ENCODE measurements around the gene SLC35F6.

Gene SLC35F6, protein sequence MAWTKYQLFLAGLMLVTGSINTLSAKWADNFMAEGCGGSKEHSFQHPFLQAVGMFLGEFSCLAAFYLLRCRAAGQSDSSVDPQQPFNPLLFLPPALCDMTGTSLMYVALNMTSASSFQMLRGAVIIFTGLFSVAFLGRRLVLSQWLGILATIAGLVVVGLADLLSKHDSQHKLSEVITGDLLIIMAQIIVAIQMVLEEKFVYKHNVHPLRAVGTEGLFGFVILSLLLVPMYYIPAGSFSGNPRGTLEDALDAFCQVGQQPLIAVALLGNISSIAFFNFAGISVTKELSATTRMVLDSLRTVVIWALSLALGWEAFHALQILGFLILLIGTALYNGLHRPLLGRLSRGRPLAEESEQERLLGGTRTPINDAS

DNA sequence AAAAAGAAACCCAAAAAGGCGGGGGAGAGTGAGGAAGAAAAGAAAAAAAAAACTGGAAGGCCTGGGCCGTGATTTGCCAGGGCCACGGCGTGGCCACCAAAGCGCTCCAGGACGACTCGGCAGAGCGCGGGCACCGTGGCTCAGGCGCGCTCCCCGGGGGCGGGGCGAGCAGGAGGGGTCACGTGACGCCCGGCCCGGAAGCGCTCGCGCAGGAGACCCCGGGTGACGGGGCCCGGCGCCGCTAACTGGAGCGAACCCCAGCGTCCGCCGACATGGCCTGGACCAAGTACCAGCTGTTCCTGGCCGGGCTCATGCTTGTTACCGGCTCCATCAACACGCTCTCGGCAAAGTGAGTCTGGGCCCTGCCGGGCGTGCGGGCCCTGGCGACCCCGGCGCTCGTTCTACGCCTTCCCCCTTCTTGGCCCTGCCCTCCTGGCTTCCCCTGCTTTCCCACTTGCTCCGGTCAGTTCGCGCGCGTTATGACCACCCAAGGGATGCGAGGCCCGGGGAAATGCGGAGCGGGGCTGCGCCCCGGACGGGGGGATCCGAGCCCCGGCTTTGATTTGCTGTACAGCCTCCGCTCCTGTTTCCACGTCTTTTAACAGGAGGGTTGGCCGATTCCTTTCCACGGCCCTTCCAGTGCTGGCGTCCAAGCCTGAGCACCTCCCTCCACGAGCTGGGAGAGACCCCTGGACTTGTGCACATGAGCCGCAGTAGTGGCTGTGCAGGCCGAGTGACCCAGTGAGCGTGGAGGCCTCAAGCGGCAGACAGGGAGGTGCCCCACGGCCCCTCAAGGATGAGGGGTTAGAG, at the start of gene SLC35F6:
SLC35F6 (plus strand) TSS at position 207 of the 810 bp plus-strand sequence; CDS start at position 273, 66 bp downstream.
- FAIRE-seq, result no peak

DNA sequence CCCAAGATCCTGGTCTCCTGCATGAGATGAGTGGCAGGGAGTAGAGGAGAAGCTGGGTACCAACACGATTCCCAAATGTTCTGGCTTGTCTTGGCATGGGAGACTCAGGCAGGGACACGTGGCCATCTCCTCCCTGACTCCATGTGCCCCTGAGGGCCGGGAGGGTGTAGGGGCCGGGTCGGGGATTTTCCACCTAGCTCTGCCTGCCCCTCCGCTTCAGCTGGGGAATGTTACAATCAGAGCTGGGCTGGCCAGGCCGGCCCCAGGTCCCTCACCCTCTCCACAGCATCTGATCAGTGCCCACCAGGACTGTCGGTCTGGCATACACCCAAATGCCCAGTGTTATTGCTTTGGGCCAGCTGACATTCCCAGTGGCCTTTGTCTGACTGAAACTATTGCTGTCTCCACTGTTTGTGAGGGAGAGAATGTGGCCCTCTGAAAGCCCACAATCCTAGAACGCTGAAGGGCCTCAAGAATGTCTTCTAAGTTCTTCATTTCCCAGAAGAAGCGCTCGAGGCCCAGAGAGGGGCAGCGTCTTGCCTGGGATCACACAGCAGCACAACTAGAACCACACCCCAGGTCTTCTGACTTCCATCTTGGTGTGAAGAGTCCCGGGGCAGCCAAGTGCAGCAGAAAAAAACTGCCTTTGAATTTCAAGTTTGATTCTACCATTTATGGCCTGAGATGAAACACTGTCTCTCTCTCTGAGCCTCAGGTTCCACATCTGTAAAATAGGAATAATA, 48.4 kb upstream of the SLC35F6 start:
- no peak for FAIRE-seq

DNA sequence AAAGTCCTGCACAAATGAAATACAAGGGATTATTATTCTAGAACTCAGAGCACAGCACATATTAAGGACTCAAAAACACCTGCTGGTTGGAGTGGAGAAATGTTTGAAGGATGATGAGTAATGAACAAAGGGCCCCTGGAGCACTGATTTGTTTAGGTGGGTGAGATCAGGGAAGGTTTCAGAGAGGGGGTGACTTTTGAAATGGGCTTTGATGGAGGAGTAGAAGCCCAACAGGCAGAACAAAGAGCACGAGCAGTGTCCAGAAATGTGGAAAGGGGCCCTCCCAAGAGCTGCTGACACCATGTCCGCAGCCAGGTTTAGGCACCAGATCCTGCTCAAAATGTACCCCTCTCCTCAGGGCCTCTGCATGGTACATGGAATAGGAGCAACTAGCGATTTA, 47.7 kb upstream of the SLC35F6 start:
- FAIRE-seq, result no peak

DNA sequence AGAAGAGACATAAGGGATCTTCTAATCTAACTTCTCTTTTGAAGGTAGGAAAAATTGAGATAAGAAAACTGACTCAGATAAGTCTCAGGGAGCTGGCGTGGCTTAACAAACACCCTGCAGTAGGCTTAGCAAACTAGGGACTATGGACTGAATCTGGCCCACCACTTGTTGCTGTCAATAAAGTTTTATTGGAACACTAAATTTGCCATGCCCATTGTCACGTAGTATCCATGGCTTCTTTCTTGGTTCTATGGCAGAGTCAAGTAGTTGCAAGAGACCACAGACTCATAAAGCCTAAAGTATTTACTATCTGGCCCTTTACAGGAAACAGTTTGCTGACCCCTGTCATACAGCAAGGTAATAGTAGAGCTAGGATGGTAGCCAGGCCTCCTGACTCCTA, 47.3 kb upstream of the SLC35F6 start:
- FAIRE-seq, result no peak

DNA sequence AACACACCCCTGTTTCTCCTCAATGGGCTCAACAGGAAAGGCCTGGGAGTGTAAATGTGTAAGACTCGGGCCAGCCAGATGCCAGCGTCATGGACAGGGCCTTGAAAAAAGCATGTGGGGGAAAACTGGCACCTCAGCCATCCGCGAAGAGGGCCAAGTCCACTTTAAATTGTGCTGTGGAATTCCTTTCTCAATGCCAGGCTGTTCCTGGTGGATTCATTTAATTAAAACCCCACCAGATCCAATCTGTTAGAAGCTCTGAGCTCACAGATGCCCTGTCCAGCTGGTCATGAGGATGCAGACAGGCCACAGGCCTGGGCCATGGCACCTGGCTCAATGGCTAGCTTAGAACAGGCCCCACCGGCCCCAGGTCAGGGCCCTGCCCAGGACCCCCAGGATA, 46.7 kb upstream of the SLC35F6 start:
- no peak for FAIRE-seq

DNA sequence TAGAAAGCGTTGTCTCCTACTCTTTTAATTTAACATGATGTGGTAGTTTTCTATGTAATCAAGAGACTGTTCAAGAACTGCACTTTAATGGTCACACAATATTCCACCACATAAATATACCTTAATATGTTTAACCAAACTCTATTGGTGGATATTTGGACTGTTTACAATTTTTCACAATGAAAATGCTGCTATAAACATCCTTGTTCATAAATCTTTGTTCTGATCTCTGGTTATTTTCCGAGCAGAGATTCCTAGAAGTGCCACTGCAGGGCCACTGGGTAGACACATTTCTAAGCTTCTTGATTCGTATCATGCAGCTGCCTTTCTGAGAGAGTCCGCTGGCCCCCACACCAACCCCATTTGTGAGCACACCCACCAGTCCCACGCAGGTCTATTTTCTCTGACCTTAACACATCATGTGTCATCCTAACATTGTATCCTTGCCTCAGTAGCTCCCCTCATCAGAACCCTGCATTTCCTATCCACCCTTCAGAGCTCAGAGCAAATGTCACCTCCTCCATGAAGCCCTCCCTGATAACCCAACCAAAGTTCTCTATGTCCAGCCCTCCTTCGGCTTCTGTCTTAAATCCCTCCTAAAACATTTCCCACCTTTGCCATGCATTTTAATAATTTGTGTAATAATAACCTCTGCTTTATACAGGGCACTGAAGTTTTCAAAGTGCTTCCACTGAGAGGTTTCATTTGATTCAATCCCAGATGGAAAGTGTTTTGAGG, 45.0 kb upstream of the SLC35F6 start:
- no peak for FAIRE-seq

DNA sequence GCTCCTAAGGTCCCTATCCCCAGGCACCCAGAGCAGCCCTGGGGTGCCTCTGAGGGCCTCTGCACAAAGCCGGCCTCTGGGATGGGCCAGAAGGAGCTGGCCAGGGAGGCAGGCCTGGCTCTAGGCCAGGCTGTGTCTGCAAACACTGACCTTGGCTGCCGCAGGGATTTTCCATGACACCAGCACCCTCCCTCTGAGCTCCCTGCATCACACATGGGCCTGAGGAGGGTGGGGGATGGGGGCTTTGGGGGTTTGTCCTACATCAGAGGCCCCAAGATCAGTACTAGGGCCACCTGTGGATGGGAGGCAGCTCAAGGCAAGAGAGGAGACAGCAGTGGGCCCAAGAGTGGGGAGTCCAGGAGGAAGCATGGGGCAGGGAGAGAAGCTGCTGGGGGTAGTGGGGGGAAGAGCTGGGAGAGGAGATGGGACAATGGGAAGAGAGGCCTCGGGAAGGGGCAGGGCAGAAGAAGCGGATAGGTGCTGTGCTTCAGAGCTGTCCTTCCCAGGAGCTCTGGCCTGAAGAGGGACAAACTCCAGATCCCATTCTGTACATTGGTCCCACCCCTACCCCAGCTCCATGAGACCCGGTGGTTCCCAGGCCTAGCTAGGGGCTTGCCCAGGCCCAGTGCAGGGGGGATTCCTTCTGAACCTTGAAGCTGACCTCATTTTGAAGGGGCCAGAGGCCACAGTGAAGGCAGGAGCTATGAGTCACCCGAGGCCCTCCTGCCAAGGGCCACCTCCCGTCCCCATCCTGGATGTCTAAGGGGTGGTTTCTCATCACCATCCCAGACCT, 43.6 kb upstream of the SLC35F6 start:
- no peak for FAIRE-seq

DNA sequence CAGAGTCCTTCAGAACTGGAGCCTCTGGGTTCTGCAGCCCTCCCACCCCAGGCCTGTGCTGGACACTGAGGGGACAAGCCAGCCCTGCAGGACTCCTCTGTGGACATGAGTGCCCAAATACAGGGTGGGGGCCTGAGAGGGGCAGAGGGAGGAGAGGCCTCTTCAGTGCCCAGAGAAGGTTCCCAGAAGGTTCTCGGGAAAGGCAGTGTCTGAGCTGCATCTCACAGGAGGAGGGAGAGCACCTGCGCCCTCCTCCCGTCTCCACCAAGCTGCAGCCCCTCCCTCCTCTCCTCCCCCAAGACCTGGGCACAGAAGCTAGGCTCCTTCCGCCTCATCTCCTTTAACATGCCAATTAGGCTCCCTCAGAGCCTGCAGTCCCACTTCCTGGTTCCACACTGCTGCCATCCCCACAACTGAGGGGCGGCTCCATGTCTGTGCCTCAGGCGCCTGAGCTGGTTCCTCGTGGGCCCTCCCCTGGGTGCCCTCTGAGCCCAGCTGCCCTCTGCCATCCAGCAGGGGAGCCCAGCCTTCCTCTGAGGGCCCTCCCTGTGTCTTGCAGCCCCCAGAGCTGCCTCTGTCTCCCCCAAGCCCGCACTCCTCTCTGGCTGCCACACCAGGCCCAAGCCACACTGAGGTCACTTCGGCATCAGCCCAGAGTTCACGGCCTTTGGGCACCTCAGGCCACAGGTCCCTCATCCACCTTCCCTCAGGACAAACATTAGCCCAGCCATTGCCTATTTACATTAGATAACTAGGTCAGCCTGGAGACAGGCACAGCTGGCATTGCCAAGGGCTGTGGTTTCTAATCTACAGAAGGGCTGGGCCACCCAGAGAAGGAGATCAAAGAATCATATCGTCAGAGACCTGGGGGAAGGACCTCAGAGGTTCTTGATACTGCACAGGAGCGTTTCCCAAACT, 42.7 kb upstream of the SLC35F6 start:
- FAIRE-seq, result no peak

DNA sequence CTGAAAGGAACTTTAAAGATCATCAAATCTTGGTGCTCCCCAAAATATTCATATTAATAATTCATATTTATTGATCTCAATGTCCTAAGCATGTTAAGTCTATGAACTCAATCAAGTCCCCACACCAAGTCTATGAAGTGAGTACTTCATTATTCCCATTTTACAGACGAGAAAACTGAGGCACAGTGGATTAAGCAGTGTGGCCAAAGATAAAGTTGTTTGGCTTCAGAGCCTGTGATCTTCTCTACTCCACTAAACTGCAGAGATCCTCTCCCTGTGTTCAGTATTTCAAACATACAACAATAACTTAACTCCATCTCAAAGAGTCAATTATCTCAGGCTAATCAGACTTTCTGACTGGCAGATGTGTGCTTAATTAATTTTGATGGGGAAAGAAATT, 41.8 kb upstream of the SLC35F6 start:
- FAIRE-seq, result no peak

DNA sequence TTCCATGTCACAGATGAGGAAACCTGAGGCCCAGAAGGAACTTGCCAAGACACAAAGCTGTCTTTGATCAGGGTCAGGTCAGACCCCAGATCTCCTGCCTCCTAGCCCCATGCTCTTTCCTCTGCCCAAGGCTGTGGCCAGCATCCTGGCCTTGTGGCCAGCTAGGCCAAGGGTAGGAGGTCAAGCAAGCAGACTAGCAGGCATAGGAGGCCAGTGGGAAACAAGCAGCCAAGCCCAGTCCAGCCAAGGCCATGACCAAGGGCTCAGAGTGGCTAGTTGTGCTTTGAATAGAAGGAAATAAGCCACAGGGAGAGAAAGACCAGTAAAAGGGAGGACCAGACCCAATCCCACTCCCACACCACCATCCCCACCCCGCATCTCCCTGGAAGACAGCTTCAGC, 41.2 kb upstream of the SLC35F6 start:
- no peak for FAIRE-seq

DNA sequence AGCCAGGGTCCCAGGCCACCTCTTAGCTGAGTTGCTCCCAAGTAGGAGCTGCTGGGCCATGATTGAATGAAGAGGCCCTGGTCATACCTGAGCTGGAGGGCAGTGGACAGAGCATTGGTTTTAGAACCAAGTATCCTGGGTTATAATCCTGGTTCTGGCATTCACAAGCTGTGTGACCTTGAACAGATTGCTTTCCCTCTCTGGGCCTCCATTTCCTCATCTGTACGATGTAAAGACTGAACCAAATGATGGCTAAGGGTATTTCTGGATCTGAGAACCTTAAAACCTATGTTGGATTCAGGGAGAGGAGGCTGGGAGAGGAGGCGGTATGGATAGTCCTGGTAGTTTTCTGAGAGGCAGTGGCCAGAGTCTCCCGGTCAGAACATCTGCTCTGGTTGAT, 40.6 kb upstream of the SLC35F6 start:
- FAIRE-seq, result no peak

DNA sequence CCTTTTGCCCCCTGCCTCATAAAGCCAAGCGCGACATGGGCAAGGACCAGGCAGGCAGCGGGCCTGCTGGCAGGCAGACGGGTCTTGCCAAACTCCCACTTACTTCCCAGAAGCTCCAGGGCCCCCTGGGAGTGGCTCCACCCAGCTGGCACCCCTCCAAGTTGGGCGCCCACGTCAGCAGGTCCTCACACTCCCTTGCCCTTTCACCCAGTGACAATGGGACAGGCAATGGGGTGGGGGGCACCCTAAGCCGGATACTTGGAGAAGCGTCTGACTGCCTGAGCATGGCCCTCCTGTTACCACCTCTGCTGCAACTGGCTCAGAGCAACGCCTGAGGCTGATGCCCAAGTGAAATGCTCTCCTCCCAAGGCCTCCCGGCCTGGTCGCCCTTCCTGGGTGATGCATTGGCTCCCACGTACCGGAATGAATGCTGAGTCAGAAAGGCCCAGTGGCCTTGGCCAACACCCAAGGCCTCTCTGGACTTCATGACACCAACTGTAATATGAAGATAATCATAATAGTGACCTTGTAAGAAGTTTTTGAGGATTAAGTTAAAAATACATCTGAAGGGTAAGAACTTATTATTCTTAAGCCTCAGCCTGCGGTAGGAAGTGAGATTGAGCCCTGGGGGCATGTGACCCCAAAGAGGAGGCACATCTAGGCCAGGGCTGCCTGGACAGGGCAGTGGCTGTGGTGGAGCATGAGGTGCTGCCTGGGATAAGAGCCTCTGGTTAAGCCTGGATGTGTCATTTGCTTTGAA, 39.9 kb upstream of the SLC35F6 start:
- peak; percentile 90 for FAIRE-seq

DNA sequence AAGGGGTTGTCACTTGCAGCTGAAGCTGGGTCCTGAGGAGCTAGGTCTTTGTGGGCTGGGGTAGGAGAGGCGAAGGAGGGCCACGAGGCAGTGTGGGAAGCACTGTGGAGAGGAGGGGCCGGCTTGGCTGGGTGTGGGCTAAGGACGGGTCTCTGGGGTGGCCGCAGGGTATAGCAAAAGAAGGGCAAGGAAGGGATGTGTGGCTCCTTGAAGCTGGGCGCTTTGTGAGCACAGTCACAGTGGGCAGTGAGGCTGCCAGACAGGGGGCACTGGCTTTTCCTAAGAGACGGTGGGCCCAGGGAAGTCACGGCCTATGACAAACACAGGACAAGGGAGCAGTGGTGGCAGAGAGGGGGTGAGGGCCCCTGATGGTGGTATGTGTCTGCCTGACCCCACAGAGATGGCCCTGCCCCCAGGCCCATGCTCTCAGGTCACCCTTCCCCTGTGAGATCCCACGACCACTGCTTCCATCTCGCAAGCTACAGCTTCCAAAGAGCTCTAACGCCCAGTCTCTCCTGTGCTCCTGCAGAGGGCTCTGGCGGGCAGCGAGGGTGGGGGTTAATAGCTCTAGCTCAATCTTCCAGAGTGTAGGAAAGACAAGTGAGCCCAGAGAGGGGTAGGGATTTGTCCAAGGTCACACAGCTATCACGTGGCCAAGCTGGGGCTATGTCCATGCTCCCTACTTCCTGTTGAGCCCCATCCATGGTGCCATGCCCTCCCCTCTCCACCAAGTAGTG, 39.1 kb upstream of the SLC35F6 start:
- no peak for FAIRE-seq

DNA sequence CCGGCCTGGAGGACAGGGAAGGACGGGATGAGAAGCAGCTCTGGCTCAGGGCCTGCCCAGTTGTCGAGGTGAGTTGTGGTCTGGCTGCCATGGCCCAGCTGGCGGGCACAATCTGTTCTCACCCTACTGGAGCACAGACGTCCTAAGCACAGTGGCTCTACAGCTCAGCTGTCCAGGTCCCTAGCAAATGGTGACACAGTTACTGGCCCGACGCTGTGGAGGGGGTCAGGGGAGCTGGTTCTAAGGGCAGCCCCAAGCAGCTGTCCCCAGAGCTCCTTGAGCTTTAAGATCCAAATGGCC, 38.6 kb upstream of the SLC35F6 start:
- FAIRE-seq, result no peak

DNA sequence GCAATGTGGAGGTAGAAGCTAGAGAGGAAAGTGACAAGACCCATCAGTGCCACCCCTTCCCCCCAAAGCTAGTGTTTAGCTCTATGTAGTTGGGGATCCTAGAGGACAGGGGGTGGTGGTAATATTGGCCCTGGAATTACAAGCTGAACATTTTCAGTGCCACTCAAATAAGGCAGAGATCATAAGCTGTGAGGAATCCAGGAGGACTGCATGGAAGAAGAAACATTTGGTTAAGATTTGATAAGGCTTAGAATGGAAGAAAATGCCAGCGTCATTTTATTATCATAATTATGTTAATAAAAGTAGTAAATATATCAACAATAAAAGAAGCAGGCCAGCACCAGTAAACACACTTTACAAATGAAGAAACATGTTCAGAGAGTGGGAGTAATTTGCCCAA, 37.9 kb upstream of the SLC35F6 start:
- no peak for FAIRE-seq

DNA sequence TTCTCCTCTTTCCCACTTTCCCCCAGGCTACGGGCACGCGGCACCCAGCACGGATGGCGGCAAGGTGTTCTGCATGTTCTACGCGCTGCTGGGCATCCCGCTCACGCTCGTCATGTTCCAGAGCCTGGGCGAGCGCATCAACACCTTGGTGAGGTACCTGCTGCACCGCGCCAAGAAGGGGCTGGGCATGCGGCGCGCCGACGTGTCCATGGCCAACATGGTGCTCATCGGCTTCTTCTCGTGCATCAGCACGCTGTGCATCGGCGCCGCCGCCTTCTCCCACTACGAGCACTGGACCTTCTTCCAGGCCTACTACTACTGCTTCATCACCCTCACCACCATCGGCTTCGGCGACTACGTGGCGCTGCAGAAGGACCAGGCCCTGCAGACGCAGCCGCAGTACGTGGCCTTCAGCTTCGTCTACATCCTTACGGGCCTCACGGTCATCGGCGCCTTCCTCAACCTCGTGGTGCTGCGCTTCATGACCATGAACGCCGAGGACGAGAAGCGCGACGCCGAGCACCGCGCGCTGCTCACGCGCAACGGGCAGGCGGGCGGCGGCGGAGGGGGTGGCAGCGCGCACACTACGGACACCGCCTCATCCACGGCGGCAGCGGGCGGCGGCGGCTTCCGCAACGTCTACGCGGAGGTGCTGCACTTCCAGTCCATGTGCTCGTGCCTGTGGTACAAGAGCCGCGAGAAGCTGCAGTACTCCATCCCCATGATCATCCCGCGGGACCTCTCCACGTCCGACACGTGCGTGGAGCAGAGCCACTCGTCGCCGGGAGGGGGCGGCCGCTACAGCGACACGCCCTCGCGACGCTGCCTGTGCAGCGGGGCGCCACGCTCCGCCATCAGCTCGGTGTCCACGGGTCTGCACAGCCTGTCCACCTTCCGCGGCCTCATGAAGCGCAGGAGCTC, 36.2 kb upstream of the SLC35F6 start:
- no peak for FAIRE-seq

DNA sequence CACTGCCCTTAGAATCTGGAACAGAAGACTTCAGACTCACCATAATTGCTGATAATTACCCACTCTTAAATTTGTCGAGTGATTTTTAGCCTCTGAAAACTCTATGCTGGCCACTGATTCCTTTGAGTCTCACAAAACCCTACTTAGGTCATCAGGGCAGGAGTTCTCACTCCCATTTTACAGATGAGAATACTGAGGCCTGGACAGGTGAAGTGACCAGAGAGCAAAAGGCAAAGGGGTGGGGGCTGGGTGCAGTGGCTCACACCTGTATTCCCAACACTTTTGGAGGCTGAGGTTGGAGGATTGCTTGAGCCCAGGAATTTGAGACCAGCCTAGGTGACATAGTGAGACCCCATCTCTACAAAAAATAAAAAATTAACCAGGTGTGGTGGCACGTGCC, 34.8 kb upstream of the SLC35F6 start:
- no peak for FAIRE-seq

DNA sequence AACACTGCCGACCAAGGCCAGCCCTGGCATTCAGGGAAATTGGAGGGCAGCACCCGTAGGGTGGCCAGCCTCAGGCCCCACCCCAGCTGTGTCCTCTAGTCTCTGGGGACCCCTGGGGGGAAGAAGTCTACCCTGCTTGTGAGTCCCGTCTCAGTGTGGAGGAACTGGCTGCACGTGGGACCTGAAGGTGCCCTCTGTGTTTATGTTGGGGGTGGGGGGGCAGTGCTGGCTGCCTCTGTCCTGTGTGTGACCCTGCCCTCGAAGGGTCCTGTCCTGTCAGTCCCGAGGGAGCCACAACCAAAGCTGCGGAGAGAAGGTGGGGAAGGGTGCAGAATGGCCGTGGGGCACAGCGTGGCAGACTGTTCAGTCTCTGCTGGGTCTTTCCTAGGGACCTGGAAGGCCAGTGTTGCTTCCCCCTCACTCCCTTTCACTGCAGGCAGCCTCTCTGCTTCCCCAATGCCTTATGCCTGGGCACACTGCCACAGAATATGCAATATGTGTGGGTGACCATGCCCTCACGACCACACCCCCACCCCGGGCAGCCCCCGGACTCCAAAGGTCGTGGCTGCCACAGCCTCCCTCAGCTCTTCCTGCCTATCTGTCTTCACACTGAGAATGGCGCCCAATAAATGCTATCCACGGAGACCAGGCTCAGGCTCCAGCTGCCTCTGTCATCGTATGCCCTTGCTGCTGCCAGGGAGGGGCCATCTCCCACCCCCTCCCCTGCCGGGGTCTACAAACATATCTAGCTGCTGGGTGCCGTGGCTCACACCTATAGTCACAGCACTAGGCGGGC, 33.3 kb upstream of the SLC35F6 start:
- no peak for FAIRE-seq

Measured in islet of Langerhans (tissue), 1 donor.